ENCODE results near the gene NRXN2. TPM values are rescaled to one million over a fixed set of nuclear protein-coding genes. Genes with fewer than 3 reads are reported as not detected.

The NRXN2 gene
- total RNA-seq, 2 donors from 2014 or later = 0.84 to 1.3 TPM

DNA sequence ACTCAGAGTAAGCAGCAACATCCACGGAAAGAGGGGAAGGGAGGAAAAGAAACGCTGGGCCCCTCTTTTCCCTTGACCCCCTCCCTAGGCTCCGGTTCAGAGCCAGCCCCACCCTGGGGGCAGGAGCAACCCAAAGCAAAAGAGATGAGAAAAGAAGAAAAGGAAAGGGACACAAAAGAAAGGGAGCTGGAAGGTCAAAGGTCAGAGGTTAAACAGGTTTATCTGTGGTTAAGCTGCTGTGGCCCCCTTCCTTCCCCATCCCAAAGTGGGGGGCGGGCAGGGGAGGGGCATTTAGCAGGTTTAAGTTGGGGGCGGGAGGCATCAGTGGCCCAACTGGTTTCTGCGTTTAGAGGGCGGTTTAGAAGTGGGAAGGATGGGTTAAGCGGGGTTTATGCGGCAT, 96.4 kb downstream of the NRXN2 start:
- ATAC-seq (no peak), DNase-seq (ENCODE audit: low spot score in 2 of 2) (no peak)
- H3K36me3 Mint-ChIP-seq = no peaks in the 10 kb centered on the region
- no peak overlapping the region for H3K27ac Mint-ChIP-seq
- no peaks in the 10 kb centered on the region for H3K9me3 Mint-ChIP-seq

DNA sequence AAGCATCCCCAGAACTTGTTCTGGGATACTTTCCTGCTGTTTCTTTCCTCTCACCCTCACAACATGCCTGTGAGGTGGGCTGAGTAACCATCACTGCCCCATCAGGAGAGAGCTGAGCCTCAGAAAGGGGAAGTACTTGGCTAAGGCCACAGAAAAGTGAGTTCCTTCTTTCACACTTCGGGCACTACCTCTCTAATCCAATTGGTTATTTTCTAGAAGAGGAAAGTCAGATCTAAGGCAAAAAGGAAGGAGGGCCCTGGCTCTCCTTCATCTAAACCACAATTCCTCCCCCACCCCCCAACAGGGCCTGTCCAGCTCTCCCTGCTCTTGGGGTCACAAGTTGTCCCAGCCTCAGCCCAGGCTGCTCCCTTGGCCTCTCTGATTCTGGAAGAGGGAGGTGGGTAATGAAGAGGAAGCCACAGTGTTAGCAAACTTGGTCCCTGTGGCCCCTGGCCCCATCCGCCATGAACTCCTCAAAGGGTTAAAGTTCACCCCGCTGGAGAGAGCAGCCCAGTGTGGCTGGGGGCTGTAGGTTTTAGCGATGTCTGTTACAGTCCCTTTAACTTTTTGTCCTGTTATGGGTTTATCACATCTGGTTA, 98.0 kb downstream of the NRXN2 start:
- no peak for DNase-seq (ENCODE audit: low spot score in 2 of 2)
- H3K9me3 Mint-ChIP-seq = no peaks in the 10 kb centered on the region
- no peak for ATAC-seq
- no peaks in the 10 kb centered on the region for H3K36me3 Mint-ChIP-seq
- peak overlapping the region in 1 of 2 donors; percentile 29 for H3K27ac Mint-ChIP-seq

GRCh38 chr11:64622681-64623080, 100.3 kb downstream of the NRXN2 start:
- ATAC-seq (no peak), DNase-seq (ENCODE audit: low spot score in 2 of 2) (no peak)
- Mint-ChIP-seq H3K36me3 (no peaks in the 10 kb centered on the region), H3K9me3 (no peaks in the 10 kb centered on the region), H3K27ac (peak overlapping the region in 1 of 2 donors; percentile 72)

- Mint-ChIP-seq H3K27ac (no peak overlapping the region), H3K9me3 (no peaks in the 10 kb centered on the region), H3K36me3 (no peaks in the 10 kb centered on the region)
- DNase-seq (ENCODE audit: low spot score in 2 of 2) (no peak), ATAC-seq (no peak)
Observed at GRCh38 chr11:64621283-64622019, 101.5 kb downstream of the NRXN2 start.

DNA sequence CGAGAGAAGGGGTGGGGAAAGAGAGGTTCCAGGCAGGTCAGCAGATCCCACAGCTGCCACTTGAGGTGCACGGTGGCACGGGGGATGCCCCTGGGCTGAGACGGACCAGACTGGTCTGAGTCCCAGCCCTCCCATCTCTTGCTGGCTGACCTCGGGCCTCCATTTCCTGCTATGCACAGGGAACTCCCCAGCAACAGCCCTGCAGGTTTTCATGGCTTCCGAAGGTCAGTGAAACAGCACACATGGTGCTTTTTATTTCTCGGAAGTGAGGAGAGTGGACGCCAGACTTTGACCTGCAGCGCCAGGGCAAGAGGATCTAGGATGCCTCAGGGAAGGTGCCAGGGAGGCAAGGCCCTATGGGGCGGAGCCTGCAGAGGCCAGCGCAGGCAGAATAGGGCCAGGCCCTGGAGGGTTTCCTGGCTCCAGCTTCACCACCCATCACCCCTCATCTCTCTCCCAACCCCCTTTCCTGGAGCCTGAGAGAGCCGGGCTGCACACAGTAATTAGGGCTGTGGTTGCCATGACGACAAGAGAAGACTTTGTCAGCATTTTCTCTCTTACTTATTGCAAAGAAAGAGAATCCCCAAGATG, 102.5 kb downstream of the NRXN2 start:
- H3K27ac Mint-ChIP-seq = no peak overlapping the region
- H3K36me3 Mint-ChIP-seq = no peaks in the 10 kb centered on the region
- ATAC-seq (no peak), DNase-seq (ENCODE audit: low spot score in 2 of 2) (no peak)
- H3K9me3 Mint-ChIP-seq = no peaks in the 10 kb centered on the region

DNA sequence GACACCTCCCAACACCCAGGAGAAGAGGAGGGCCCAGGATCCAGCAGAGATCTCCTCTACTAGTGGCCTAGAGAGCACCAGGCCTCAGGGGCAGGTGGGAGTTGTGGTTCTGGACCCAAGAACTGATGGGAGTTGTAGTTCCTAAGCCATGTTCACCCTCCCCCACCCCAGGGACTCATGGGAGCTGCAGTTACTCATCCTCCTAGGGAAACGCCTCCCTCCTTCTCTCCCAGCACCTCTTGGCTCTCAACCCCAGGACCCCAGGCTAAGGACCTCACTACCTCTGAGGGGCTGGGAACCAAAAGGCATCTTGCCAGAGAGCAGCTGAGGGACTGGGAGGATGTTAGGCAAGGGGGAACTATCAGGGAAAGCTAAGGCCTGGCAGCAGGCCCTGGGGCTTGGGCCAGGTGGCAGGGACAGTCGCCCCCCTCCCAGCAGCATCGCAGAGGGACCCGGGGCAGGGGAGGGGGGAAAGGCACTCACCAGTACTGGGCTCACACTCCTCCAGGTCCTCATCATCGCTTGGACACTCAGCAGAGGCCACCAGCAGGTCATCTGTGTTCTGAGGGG, 103.1 kb downstream of the NRXN2 start:
- Mint-ChIP-seq H3K36me3 (no peaks in the 10 kb centered on the region), H3K27ac (peak overlapping the region in 1 of 2 donors; percentile 19), H3K9me3 (no peaks in the 10 kb centered on the region)
- DNase-seq (ENCODE audit: low spot score in 2 of 2) (no peak), ATAC-seq (peak in 1 of 2 donors; percentile 38)

GRCh38 chr11:64619196-64619595, 103.8 kb downstream of the NRXN2 start:
- ATAC-seq = no peak
- Mint-ChIP-seq H3K9me3 (no peaks in the 10 kb centered on the region), H3K36me3 (no peaks in the 10 kb centered on the region), H3K27ac (peak overlapping the region in 1 of 2 donors; percentile 19)
- no peak for DNase-seq (ENCODE audit: low spot score in 2 of 2)

DNA sequence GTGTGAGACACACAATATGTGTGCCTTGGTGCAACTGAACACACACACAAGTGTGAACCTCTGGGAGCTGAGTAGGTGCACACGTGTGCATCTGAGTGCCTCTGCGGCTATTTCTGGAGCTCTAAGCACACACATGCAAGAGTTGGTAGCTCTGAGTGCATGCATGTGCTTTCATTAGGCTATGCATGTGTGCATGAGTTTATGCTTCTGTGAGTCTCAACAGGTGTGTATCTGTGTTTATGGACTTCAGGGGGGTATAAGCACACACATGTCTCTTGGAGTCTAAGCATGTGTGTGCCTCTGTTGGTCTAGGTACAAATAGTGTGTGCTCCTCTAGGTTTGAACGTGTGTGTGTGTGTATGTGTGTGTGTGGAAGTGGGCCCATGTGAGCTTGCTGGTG, 106.2 kb downstream of the NRXN2 start:
- H3K9me3 Mint-ChIP-seq = no peaks in the 10 kb centered on the region
- H3K36me3 Mint-ChIP-seq = no peaks in the 10 kb centered on the region
- ATAC-seq (no peak), DNase-seq (ENCODE audit: low spot score in 2 of 2) (no peak)
- no peak overlapping the region for H3K27ac Mint-ChIP-seq

DNA sequence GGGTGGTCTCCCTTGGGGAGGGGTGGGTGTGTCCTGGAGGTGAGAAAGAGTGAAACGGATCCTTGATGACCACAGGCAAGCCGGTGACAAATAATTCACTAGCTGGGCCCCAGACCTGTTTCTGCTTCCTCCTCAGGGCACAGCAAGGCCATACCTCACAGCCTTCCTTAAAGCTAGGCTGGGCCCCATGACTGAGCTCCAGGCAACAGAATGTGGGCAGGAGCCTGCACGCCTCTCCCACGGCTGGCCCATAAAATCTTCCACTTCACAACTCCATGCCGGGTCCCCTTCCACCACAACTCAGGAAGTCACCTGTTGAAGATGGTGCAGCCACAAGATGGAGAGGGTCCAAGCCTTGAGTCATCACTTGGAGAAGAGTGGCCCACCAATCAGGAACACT, 108.1 kb downstream of the NRXN2 start:
- ATAC-seq = no peak
- H3K27ac Mint-ChIP-seq = no peak overlapping the region
- no peak for DNase-seq (ENCODE audit: low spot score in 2 of 2)
- H3K9me3 Mint-ChIP-seq = no peaks in the 10 kb centered on the region
- no peaks in the 10 kb centered on the region for H3K36me3 Mint-ChIP-seq

- H3K27ac Mint-ChIP-seq = no peak overlapping the region
- ATAC-seq (no peak), DNase-seq (ENCODE audit: low spot score in 2 of 2) (no peak)
- H3K36me3 Mint-ChIP-seq = no peaks in the 10 kb centered on the region
- no peaks in the 10 kb centered on the region for H3K9me3 Mint-ChIP-seq
Observed at GRCh38 chr11:64613648-64614047, 109.3 kb downstream of the NRXN2 start.

GRCh38 chr11:64611869-64612646, 110.9 kb downstream of the NRXN2 start:
- H3K27ac Mint-ChIP-seq = peak overlapping the region in 1 of 2 donors; percentile 53
- H3K9me3 Mint-ChIP-seq = no peaks in the 10 kb centered on the region
- H3K36me3 Mint-ChIP-seq = no peaks in the 10 kb centered on the region
- no peak for DNase-seq (ENCODE audit: low spot score in 2 of 2)
- peak in 1 of 2 donors; percentile 22 for ATAC-seq

GRCh38 chr11:64611176-64611575, 111.8 kb downstream of the NRXN2 start:
- ATAC-seq = no peak
- Mint-ChIP-seq H3K9me3 (no peaks in the 10 kb centered on the region), H3K36me3 (no peaks in the 10 kb centered on the region), H3K27ac (peak overlapping the region in 1 of 2 donors; percentile 53)
- DNase-seq (ENCODE audit: low spot score in 2 of 2) = no peak

- H3K27ac Mint-ChIP-seq = peak overlapping the region; percentile 53 to 79
- no peaks in the 10 kb centered on the region for H3K9me3 Mint-ChIP-seq
- DNase-seq (ENCODE audit: low spot score in 2 of 2) (no peak), ATAC-seq (no peak)
- H3K36me3 Mint-ChIP-seq = no peaks in the 10 kb centered on the region
Observed at GRCh38 chr11:64610596-64610995, 112.4 kb downstream of the NRXN2 start.

DNA sequence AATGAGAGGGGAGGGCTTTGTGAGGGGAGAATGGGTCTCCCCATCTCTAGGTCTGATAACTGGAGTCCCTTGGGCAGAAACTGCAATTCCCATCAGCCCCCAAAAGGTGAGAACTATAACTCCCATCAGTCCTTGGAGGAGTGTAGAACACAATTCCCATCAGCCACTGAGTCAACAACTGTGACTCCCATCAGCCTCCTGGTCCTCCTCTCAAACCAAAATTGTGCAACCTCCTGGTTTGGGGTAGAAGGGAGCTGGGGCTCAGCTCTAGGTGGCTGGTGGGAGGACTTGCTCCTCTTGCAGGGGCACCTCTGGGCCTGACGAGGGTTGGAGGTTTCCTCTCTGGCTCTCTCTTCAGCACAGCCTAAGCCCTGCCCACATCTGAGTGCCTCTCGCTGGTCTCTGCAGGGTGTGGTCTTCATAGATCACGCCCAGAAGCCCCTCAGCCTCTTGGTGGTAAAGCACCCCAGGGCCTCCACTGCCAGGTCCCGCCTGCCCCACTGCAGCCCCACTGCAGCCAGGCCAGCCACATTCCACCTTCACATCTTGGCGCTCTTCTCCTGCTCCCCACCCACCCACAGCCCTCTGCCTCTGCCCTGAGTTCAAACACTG, 113.5 kb downstream of the NRXN2 start:
- DNase-seq (ENCODE audit: low spot score in 2 of 2) (no peak), ATAC-seq (no peak)
- no peaks in the 10 kb centered on the region for H3K36me3 Mint-ChIP-seq
- H3K9me3 Mint-ChIP-seq = no peaks in the 10 kb centered on the region
- H3K27ac Mint-ChIP-seq = peak overlapping the region in 1 of 2 donors; percentile 68

- Mint-ChIP-seq H3K9me3 (no peaks in the 10 kb centered on the region), H3K36me3 (no peaks in the 10 kb centered on the region), H3K27ac (no peak overlapping the region)
- ATAC-seq (no peak), DNase-seq (ENCODE audit: low spot score in 2 of 2) (no peak)
Observed at GRCh38 chr11:64608636-64609035, 114.4 kb downstream of the NRXN2 start.

- H3K36me3 Mint-ChIP-seq = no peaks in the 10 kb centered on the region
- DNase-seq (ENCODE audit: low spot score in 2 of 2) (no peak), ATAC-seq (no peak)
- no peaks in the 10 kb centered on the region for H3K9me3 Mint-ChIP-seq
- no peak overlapping the region for H3K27ac Mint-ChIP-seq
Observed at GRCh38 chr11:64608046-64608445, 115.0 kb downstream of the NRXN2 start.
